Adrenal gland (tissue), 12 donors: ENCODE measurements around the gene BSND. TPM values are rescaled to one million over a fixed set of nuclear protein-coding genes. Genes with fewer than 3 reads are reported as not detected.
"Not testable (repeated sequence)": the region's sequence is repeated elsewhere in the genome, so short reads cannot be mapped to it uniquely, and the experiment has no call there.

Experiments
- DNase-seq, 7 donors: peaks; one replicate each; pipeline ENCODE4 v3.0.0-alpha.2; 2019 to 2020
- H3K27ac ChIP-seq, 5 donors: fragments of 200-600 bp; sonication (generic) in 4 of 5; 1 replicate in 3 of 5; 2 replicates in 2 of 5; pipeline versions ENCODE4 v1.5.1 to v1.8.0; 2016 to 2020; ENCODE audit warnings: mild to moderate bottlenecking in 1 of 5
- H3K27me3 ChIP-seq: fragments of 200-600 bp; 2 replicates; pipeline ENCODE4 v1.8.0; 2021
- H3K36me3 ChIP-seq, 2 donors: fragments of 200-600 bp; replicated peaks in 1 of 2; 1 replicate in 1 of 2; 2 replicates in 1 of 2; pipeline versions ENCODE4 v1.5.1 to v1.8.0; 2018 to 2022
- H3K4me1 ChIP-seq, 2 donors: fragments of 200-600 bp; replicated peaks in 1 of 2; 1 replicate in 1 of 2; 2 replicates in 1 of 2; pipeline versions ENCODE4 v1.5.1 to v1.8.0; 2018 to 2021
- H3K4me3 ChIP-seq, 4 donors: fragments of 200-600 bp; sonication (generic) in 3 of 4; one replicate each; pipeline ENCODE4 v1.5.1; 2016 to 2018
- H3K9me3 ChIP-seq, 3 donors: fragments of 200-600 bp; sonication (generic) in 1 of 3; replicated peaks in 1 of 3; 1 replicate in 2 of 3; 2 replicates in 1 of 3; pipeline versions ENCODE4 v1.5.1 to v1.8.0; 2016 to 2021
- POLR2A ChIP-seq, 2 donors: fragments of 450-650 bp; IDR thresholded peaks; one replicate each; pipeline ENCODE4 v1.6.1; 2017; ENCODE audit warnings: antibody characterized with exemption in 2 of 2, mild to moderate bottlenecking in 2 of 2, moderate library complexity in 1 of 2
- WGBS, 4 donors: extraction: QIAGEN DNeasy Blood & Tissue Kit in 2 of 4; methylation state at CpG; one replicate each; pipeline versions ENCODE4 v1.1.5 to v1.1.7; 2013 to 2017; 5-methylcytosine and 5-hydroxymethylcytosine counted together
- intact Hi-C, 2 donors: fragments of 100-400 bp; cut with DNase I; formaldehyde crosslinking; loops; one replicate each; pipeline versions ENCODE4 v1.14.1 to v1.15.0; 2022 to 2023
- polyA plus RNA-seq, 3 donors: library from polyadenylated mRNA; stranded (reverse); fragments of 200-250 nt in 2 of 3; fragments of 350-450 nt in 1 of 3; fragmentation: Illumina TruSeq in 1 of 3; extraction: RNeasy Lipid Tissue Mini Kit (QIAGEN cat#74804) in 1 of 3; gene quantifications; one replicate each; pipeline ENCODE4 v1.2.3, GENCODE V29; 2013 to 2014
- total RNA-seq, 9 donors: library from RNA; depleted of rRNA in 4 of 9; stranded (reverse); fragments of >200 nt in 4 of 9; fragments of 120-200 nt in 1 of 9; fragmentation: NEBNext Ultra II Directional in 1 of 9; extraction: Animal tissue kit (Norgen Biotek cat#: 25700) in 1 of 9; gene quantifications; one replicate each; pipeline versions ENCODE4 v1.1.0 to v1.2.4, GENCODE V29; 2013 to 2023
- TF ChIP-seq, protein P1 (sequence below), 6 experiments: fragments of 450-650 bp in 4 of 6; fragments of 200-600 bp in 2 of 6; sonication (generic) in 1 of 6; IDR thresholded peaks; 1 replicate in 5 of 6; 2 replicates in 1 of 6; pipeline versions ENCODE4 v1.5.1 to v1.8.0; 2016 to 2021; ENCODE audit warnings: antibody characterized with exemption in 6 of 6, mild to moderate bottlenecking in 2 of 6, moderate library complexity in 1 of 6
- donor health status: healthy with polysubstance abuse.
- donor health status: Bipolar disorder and iron deficiency.
- donor health status: DM: yes; HTN: yes; CAD: no.
- donor health status: DM: no; HTN: no; CAD: no.
- donor health status: DM: no; HTN: no; CAD: no.
- donor health status: DM: yes; HTN: yes; CAD: no.

Gene BSND
- total and polyA plus RNA-seq, 12 donors, result 0.04 to 0.44 (median 0.08) TPM; not detected in 9

DNA sequence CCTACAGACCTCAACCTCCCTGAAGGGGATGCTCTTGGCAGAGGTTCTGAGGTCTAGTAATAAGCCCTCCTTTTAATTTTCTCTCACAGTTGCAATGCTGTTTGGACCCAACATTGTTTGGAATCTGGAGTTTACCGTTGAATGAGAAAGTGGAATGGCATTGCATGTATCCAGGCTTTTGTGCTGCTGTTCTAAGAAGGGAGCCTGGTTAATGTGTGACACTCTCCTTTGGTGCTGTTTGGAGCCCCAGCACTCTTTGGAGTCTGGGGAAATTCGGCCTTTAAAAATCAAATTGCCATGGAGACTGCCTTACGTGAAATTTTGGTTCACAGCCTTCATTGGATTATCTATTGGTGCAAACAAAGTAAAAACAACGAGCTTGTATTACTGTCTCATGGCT is 42.0 kb upstream of the BSND start:
- WGBS, 4 donors, result 83 to 93% (median 90%) methylated on average over 4 of the region's 4 CpGs
- H3K4me3 ChIP-seq, result no peak overlapping the region
- intact Hi-C loops, result no loop called here
- H3K4me1 ChIP-seq, result no peaks in the 10 kb centered on the region
- TF ChIP-seq, protein P1, sequence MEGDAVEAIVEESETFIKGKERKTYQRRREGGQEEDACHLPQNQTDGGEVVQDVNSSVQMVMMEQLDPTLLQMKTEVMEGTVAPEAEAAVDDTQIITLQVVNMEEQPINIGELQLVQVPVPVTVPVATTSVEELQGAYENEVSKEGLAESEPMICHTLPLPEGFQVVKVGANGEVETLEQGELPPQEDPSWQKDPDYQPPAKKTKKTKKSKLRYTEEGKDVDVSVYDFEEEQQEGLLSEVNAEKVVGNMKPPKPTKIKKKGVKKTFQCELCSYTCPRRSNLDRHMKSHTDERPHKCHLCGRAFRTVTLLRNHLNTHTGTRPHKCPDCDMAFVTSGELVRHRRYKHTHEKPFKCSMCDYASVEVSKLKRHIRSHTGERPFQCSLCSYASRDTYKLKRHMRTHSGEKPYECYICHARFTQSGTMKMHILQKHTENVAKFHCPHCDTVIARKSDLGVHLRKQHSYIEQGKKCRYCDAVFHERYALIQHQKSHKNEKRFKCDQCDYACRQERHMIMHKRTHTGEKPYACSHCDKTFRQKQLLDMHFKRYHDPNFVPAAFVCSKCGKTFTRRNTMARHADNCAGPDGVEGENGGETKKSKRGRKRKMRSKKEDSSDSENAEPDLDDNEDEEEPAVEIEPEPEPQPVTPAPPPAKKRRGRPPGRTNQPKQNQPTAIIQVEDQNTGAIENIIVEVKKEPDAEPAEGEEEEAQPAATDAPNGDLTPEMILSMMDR (IDR thresholded peaks at IDR 0.05), result no peak
- no peak for TF ChIP-seq POLR2A (IDR thresholded peaks at IDR 0.05)
- H3K36me3 ChIP-seq, result no peaks in the 10 kb centered on the region
- no peaks in the 10 kb centered on the region for H3K27me3 ChIP-seq
- no peak for DNase-seq
- H3K27ac ChIP-seq, result no peak overlapping the region
- H3K9me3 ChIP-seq, result no peaks in the 10 kb centered on the region

- Histone ChIP-seq H3K4me3 (no peak overlapping the region), H3K9me3 (no peaks in the 10 kb centered on the region), H3K27ac (no peak overlapping the region), H3K36me3 (no peaks in the 10 kb centered on the region), H3K4me1 (no peaks in the 10 kb centered on the region), H3K27me3 (no peaks in the 10 kb centered on the region)
- 67 to 86% (median 74%) methylated on average over 3 of the region's 3 CpGs for WGBS, 4 donors
- intact Hi-C loops, result no loop called here
- TF ChIP-seq POLR2A (IDR thresholded peaks at IDR 0.05), result no peak
- TF ChIP-seq, protein P1 (IDR thresholded peaks at IDR 0.05), result no peak
- DNase-seq, result no peak
Observed at GRCh38 chr1:54959241-54959640, 39.5 kb upstream of the BSND start.

- Histone ChIP-seq H3K4me3 (no peak overlapping the region), H3K4me1 (peaks cover 0 to 6% of the 10 kb centered on the region in 2 donors), H3K36me3 (no peaks in the 10 kb centered on the region), H3K27ac (no peak overlapping the region), H3K27me3 (no peaks in the 10 kb centered on the region), H3K9me3 (no peaks in the 10 kb centered on the region)
- intact Hi-C loops, result no loop called here
- 73 to 88% (median 87%) methylated on average over 4 of the region's 4 CpGs for WGBS, 4 donors
- TF ChIP-seq, protein P1 (IDR thresholded peaks at IDR 0.05), result no peak
- no peak for TF ChIP-seq POLR2A (IDR thresholded peaks at IDR 0.05)
- DNase-seq, result no peak
Observed at GRCh38 chr1:54962612-54963395, 35.9 kb upstream of the BSND start.

GRCh38 chr1:54963829-54964228 is 34.9 kb upstream of the BSND start:
- H3K4me1 ChIP-seq, intact Hi-C loops, DNase-seq, H3K36me3 ChIP-seq, H3K9me3 ChIP-seq, H3K27ac ChIP-seq, H3K27me3 ChIP-seq, H3K4me3 ChIP-seq: not testable (repeated sequence)
- 89 to 97% (median 91%) methylated on average over 5 of the region's 5 CpGs for WGBS, 4 donors
